Measurements from ENCODE around the gene LDB2. TPM values are rescaled to one million over a fixed set of nuclear protein-coding genes. Genes with fewer than 3 reads are reported as not detected.
"Not testable (repeated sequence)": the region's sequence is repeated elsewhere in the genome, so short reads cannot be mapped to it uniquely, and the experiment has no call there.

LDB2 gene
- total RNA-seq, 2 donors from 2014 or later, result not detected

DNA sequence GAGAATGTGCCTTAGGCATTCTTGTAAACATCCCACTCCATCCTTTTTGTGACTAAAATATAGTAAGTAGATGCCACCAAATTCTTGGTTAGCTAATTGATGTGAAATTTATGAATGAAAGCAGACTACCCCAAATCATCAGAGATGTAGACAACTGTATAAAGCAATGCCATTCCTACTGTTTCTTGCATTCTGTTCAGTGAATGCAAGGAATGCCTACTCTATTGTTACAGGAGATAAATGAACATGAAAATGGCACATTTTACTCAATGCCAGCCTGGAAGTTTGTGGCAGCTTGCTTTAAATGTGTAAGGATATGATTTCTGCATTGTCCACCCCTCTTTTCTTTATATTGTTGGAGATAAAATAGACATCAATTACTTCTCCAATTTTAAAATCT, 317.9 kb downstream of the LDB2 start:
- H3K4me3 Mint-ChIP-seq, result no peak overlapping the region
- no peak for DNase-seq
- H3K27ac Mint-ChIP-seq, result no peak overlapping the region
- ATAC-seq (replicated peaks in 1 of 2), result no peak
- H3K9me3 Mint-ChIP-seq, result peaks cover 0 to 4% of the 10 kb centered on the region in 2 donors
- no peaks in the 10 kb centered on the region for H3K4me1 Mint-ChIP-seq (ENCODE audit: low read depth)
- H3K36me3 Mint-ChIP-seq (ENCODE audit: insufficient read depth in 2 of 2), result no peaks in the 10 kb centered on the region
- H3K27me3 Mint-ChIP-seq (ENCODE audit: low read depth), result no peaks in the 10 kb centered on the region

DNA sequence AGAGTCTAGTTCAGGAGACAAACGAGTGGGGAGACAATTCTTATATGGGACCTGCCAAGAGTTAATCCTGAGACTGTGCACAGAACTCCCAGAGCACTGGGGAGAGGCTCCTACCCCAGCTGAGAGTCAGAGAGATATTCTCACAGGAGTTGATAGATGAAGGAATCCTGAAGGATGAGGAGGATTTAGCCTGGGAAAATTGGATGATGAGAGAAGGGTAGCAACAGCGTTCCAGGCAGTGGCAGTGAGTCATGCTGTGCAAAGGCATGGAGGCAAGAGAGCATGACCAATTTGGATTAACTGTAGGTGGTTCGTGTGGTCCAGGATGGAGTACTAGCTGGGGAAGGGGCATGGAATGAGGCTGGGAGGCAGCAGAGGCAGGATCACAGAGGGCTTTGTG, 318.6 kb downstream of the LDB2 start:
- ATAC-seq (replicated peaks in 1 of 2) (no peak), DNase-seq (no peak)
- Mint-ChIP-seq H3K9me3 (peaks cover 0 to 4% of the 10 kb centered on the region in 2 donors), H3K4me1 (ENCODE audit: low read depth) (no peaks in the 10 kb centered on the region), H3K4me3 (no peak overlapping the region), H3K27ac (no peak overlapping the region), H3K27me3 (ENCODE audit: low read depth) (no peaks in the 10 kb centered on the region), H3K36me3 (ENCODE audit: insufficient read depth in 2 of 2) (no peaks in the 10 kb centered on the region)

DNA sequence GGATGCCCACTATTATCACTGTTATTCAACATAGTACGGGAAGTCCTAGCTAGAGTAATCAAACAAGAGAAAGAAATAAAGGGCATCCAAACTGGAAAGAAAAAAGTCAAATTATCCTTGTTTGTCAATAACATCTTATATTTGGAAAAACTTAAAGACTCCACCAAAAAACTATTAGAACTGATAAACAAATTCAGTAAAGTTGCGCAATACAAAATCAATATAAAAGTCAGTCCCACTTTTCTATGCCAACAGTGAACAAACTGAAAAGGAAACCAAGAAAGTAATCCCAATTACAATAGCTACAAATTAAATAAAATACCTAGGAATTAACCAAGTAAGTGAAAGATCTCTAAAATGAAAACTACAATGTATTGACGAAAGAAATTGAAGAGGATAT, 321.3 kb downstream of the LDB2 start:
- Mint-ChIP-seq H3K4me3 (no peak overlapping the region), H3K36me3 (ENCODE audit: insufficient read depth in 2 of 2) (no peaks in the 10 kb centered on the region), H3K27ac (no peak overlapping the region), H3K27me3 (ENCODE audit: low read depth) (no peaks in the 10 kb centered on the region), H3K4me1 (ENCODE audit: low read depth) (no peaks in the 10 kb centered on the region), H3K9me3 (peaks cover 0 to 4% of the 10 kb centered on the region in 2 donors)
- ATAC-seq (replicated peaks in 1 of 2) (no peak), DNase-seq (no peak)

DNA sequence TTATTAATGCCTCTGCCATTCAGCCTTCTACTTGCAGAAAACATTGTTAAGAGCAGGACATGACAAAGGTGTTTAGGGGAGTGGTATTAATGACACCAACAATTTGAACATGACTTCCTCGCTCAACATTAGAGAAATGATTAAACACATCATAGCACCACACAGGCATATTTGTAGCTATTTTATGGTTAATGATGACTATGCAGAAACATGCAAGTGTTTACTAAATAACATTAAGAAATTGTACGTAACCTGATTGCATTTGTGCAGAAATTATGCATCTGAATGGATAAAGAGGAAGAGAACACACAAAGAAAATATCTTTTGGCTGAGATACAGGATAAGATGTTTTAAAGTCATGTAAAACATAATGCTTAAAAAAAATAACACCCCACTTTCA, 323.5 kb downstream of the LDB2 start:
- DNase-seq (no peak), ATAC-seq (replicated peaks in 1 of 2) (no peak)
- H3K27ac Mint-ChIP-seq, result no peak overlapping the region
- no peaks in the 10 kb centered on the region for H3K27me3 Mint-ChIP-seq (ENCODE audit: low read depth)
- peaks cover 0 to 3% of the 10 kb centered on the region in 2 donors for H3K9me3 Mint-ChIP-seq
- no peak overlapping the region for H3K4me3 Mint-ChIP-seq
- no peaks in the 10 kb centered on the region for H3K4me1 Mint-ChIP-seq (ENCODE audit: low read depth)
- no peaks in the 10 kb centered on the region for H3K36me3 Mint-ChIP-seq (ENCODE audit: insufficient read depth in 2 of 2)

DNA sequence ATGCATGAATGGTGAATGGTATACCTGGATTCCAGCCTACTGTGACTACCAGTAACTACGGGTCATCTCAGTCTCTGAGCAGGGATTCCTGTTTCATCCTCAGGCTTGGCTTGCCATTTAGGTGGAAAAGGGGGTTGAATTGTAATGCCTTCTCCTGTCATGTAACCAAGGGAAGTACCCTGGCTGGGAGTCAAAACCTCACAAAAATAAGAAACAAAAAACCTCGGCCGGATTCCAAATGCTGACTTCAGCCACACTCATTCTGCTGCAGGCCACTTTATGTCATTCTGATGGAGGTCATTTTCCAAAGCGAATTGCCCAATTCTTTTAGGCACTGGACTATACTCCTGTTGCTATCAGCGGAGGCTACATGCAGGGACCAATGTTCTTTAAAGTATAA, 324.7 kb downstream of the LDB2 start:
- DNase-seq, result no peak
- no peaks in the 10 kb centered on the region for H3K9me3 Mint-ChIP-seq
- ATAC-seq (replicated peaks in 1 of 2), result no peak
- H3K36me3 Mint-ChIP-seq (ENCODE audit: insufficient read depth in 2 of 2), result no peaks in the 10 kb centered on the region
- H3K27me3 Mint-ChIP-seq (ENCODE audit: low read depth), result no peaks in the 10 kb centered on the region
- H3K27ac Mint-ChIP-seq, result no peak overlapping the region
- H3K4me1 Mint-ChIP-seq (ENCODE audit: low read depth), result no peaks in the 10 kb centered on the region
- no peak overlapping the region for H3K4me3 Mint-ChIP-seq

DNA sequence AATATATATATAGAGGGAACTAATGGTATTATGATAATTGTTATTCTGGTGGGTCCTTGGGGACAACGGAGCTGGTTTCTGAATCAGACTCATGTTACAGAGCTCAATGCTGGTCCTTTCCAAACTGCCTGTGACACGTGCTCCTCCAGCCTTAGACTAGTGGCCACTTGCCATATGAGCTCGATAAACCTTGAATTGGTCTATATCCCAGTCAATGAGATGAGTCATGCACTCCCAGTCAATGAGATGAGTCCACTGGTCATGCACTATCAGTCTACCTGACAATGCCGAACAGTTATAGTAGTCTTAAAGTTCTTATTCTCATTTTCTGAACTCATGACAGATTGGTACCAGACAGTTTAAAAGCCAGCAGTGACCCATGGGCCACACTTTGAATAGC, 325.2 kb downstream of the LDB2 start:
- no peak overlapping the region for H3K4me3 Mint-ChIP-seq
- no peak for DNase-seq
- no peak overlapping the region for H3K27ac Mint-ChIP-seq
- H3K4me1 Mint-ChIP-seq (ENCODE audit: low read depth), result no peaks in the 10 kb centered on the region
- no peaks in the 10 kb centered on the region for H3K36me3 Mint-ChIP-seq (ENCODE audit: insufficient read depth in 2 of 2)
- no peaks in the 10 kb centered on the region for H3K27me3 Mint-ChIP-seq (ENCODE audit: low read depth)
- ATAC-seq (replicated peaks in 1 of 2), result no peak
- H3K9me3 Mint-ChIP-seq, result no peaks in the 10 kb centered on the region

DNA sequence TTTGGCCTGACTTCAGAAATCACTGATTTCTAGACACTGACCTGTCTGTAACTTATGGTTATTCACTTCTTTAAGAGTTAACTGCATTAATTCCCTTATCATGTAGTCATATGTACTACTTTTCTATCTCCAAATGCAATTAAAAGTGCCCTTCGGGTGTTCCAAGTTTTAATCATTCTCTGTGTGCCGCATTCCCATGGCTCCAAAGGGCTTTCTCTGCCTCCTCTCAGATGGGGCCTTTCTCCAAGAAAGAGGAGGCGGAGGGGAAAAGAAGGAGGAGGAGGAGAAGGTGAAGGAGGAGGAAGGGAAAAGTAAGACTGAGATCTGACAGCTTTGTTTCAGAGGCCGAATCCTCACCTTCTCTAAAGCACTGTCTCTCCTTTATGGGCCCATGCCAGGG, 325.8 kb downstream of the LDB2 start:
- Mint-ChIP-seq H3K27me3 (ENCODE audit: low read depth) (no peaks in the 10 kb centered on the region), H3K4me3 (no peak overlapping the region), H3K9me3 (no peaks in the 10 kb centered on the region), H3K27ac (no peak overlapping the region), H3K36me3 (ENCODE audit: insufficient read depth in 2 of 2) (no peaks in the 10 kb centered on the region), H3K4me1 (ENCODE audit: low read depth) (no peaks in the 10 kb centered on the region)
- no peak for ATAC-seq (replicated peaks in 1 of 2)
- no peak for DNase-seq

DNA sequence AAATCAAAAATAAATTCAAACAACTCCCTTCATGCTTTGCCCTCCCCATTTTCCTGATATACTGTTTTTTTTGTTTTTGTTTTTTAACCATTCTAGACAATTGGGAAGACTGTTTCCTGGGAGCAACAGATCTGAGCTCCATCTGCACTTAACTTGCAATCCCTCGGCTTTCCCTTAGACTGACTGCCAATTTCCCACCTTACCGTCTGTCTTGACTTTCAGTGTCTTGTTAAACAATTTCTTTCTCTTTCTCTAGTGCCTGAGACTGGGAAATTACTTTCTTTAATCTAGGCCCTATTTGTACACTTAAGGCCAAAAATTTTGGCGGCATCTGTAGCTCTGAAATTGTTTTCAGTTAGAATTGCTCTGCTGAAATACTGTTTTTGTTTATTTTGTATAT, 326.3 kb downstream of the LDB2 start:
- DNase-seq (no peak), ATAC-seq (replicated peaks in 1 of 2) (no peak)
- Mint-ChIP-seq H3K4me3 (no peak overlapping the region), H3K27me3 (ENCODE audit: low read depth) (no peaks in the 10 kb centered on the region), H3K36me3 (ENCODE audit: insufficient read depth in 2 of 2) (no peaks in the 10 kb centered on the region), H3K9me3 (no peaks in the 10 kb centered on the region), H3K27ac (no peak overlapping the region), H3K4me1 (ENCODE audit: low read depth) (no peaks in the 10 kb centered on the region)

DNA sequence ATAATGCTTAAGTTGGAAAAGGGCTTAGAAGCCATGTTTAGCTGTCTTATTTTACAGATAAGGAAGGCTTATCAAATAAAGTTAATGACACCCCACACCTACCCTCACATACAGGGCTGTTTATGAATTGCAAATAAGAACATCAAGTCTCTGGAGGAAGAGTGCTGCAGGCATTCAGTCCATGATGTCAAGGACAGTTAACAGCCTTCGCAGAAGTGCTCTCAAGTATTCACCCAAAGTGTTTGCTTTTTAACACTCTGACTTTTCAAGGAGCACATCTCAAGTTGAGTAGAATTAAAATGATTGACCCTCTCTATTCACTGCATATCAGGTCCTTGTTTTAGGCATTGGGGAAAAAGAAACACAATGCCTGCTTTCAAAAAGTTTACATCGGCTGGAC, 328.7 kb downstream of the LDB2 start:
- Mint-ChIP-seq H3K27ac (no peak overlapping the region), H3K36me3 (ENCODE audit: insufficient read depth in 2 of 2) (no peaks in the 10 kb centered on the region), H3K9me3 (no peaks in the 10 kb centered on the region), H3K27me3 (ENCODE audit: low read depth) (no peaks in the 10 kb centered on the region), H3K4me3 (no peak overlapping the region), H3K4me1 (ENCODE audit: low read depth) (no peaks in the 10 kb centered on the region)
- ATAC-seq (replicated peaks in 1 of 2) (no peak), DNase-seq (no peak)

DNA sequence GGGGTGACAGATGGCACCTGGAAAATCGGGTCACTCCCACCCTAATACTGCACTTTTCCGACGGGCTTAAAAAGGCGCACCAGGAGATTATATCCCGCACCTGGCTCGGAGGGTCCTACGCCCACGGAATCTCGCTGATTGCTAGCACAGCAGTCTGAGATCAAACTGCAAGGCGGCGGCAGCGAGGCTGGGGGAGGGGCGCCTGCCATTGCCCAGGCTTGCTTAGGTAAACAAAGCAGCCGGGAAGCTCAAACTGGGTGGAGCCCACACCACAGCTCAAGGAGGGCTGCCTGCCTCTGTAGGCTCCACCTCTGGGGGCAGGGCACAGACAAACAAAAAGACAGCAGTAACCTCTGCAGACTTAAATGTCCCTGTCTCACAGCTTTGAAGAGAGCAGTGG, 341.1 kb downstream of the LDB2 start:
- not testable (repeated sequence) for DNase-seq; H3K27ac Mint-ChIP-seq; ATAC-seq (replicated peaks in 1 of 2); H3K4me1 Mint-ChIP-seq (ENCODE audit: low read depth); H3K27me3 Mint-ChIP-seq (ENCODE audit: low read depth); H3K4me3 Mint-ChIP-seq; H3K9me3 Mint-ChIP-seq; H3K36me3 Mint-ChIP-seq (ENCODE audit: insufficient read depth in 2 of 2)

DNA sequence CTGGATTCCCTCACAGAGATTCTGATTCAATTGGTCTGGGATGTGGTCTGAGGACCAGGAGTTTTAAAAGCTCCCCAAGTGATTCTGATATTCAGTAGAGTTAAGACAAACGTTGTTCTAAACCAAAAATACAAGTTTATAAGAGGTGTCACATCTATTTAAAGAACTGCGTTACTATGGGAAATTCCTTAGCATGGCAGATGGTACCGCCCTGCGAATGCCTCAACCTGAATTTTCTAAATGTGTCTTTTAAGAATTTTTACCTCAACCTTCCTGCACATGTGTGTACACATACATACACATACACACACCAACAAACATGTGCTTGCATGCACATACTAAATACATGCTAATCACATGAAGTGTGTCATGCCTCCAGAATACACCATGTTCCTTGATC, 343.3 kb downstream of the LDB2 start:
- ATAC-seq (replicated peaks in 1 of 2), result no peak
- no peak for DNase-seq
- no peaks in the 10 kb centered on the region for H3K4me1 Mint-ChIP-seq (ENCODE audit: low read depth)
- H3K4me3 Mint-ChIP-seq, result no peak overlapping the region
- no peaks in the 10 kb centered on the region for H3K27me3 Mint-ChIP-seq (ENCODE audit: low read depth)
- no peak overlapping the region for H3K27ac Mint-ChIP-seq
- H3K9me3 Mint-ChIP-seq, result peaks cover 5 to 8% of the 10 kb centered on the region in 2 donors
- H3K36me3 Mint-ChIP-seq (ENCODE audit: insufficient read depth in 2 of 2), result no peaks in the 10 kb centered on the region

DNA sequence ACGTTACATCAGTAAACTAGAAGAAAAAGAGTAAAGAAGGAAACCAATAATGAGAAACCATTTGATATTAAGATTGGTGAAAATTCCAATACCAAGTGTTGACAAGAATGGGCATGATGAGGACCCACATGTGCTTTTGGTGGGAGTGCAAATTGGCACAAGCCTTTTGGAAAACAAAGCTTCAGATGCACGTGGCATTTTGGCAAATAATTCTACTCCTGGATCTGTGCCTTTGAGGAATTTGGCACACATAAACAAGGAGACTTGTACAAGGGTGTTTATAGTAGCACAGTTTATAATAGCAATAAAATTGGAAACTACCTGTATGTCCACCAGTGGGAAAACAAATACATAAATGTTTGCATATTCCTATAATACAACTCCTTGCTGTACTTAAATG, 347.9 kb downstream of the LDB2 start:
- peaks cover under 1 to 7% of the 10 kb centered on the region in 2 donors for H3K9me3 Mint-ChIP-seq
- no peak overlapping the region for H3K4me3 Mint-ChIP-seq
- no peak for ATAC-seq (replicated peaks in 1 of 2)
- no peaks in the 10 kb centered on the region for H3K27me3 Mint-ChIP-seq (ENCODE audit: low read depth)
- H3K27ac Mint-ChIP-seq, result no peak overlapping the region
- H3K4me1 Mint-ChIP-seq (ENCODE audit: low read depth), result no peaks in the 10 kb centered on the region
- no peaks in the 10 kb centered on the region for H3K36me3 Mint-ChIP-seq (ENCODE audit: insufficient read depth in 2 of 2)
- no peak for DNase-seq

DNA sequence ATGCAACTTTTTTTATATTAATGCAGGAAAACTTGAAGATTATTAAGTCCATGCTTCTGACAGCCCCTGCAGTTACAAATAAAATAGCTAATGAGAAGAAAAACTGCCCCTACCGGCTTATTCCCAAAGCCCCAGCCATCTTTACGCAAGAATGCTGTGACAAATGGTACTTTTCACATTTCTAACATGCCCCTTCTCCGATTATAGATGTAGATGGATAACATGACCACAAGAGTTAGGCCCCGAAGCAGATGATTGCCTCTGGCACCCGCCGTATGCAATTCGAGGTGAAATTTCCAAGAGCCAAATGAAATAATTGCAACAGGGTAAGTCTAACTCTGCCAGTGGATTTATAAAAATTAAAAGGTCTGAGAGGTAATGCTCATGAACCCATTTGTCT, 352.8 kb downstream of the LDB2 start:
- no peak overlapping the region for H3K27ac Mint-ChIP-seq
- ATAC-seq (replicated peaks in 1 of 2) (no peak), DNase-seq (no peak)
- H3K36me3 Mint-ChIP-seq (ENCODE audit: insufficient read depth in 2 of 2), result no peaks in the 10 kb centered on the region
- no peaks in the 10 kb centered on the region for H3K27me3 Mint-ChIP-seq (ENCODE audit: low read depth)
- no peaks in the 10 kb centered on the region for H3K4me1 Mint-ChIP-seq (ENCODE audit: low read depth)
- no peak overlapping the region for H3K4me3 Mint-ChIP-seq
- peaks cover 2 to 3% of the 10 kb centered on the region in 2 donors for H3K9me3 Mint-ChIP-seq

DNA sequence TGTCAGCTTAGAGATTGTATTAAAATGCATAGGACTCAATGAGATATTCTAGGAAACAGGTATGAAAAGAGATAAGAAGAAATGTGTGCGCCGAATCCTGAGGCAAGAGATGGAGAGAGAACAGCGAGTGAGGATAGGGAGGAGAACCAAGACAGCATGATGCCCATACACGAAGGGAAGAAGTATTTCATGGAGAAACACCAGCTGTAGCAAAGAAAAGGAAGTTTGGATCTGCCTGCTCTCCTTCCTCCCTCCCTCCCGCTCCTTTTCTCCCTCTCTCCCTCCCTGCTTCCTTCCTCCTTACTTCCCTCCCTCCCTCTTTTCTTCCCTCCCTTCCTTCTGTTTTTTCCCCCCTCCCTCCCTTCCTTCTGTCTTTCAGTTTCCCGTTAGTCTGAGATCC, 353.6 kb downstream of the LDB2 start:
- Mint-ChIP-seq H3K36me3 (ENCODE audit: insufficient read depth in 2 of 2) (no peaks in the 10 kb centered on the region), H3K4me3 (no peak overlapping the region), H3K27ac (no peak overlapping the region), H3K4me1 (ENCODE audit: low read depth) (no peaks in the 10 kb centered on the region), H3K9me3 (peaks cover 2 to 4% of the 10 kb centered on the region in 2 donors), H3K27me3 (ENCODE audit: low read depth) (no peaks in the 10 kb centered on the region)
- ATAC-seq (replicated peaks in 1 of 2) (no peak), DNase-seq (no peak)
